BE2C (cell line): ENCODE data around the gene RAB27B.

Experiments
- DNase-seq: peaks from one replicate; pipeline ENCODE4 v3.0.0-alpha.2; 2020
- H3K27me3 ChIP-seq: fragments of 250-450 bp; sonication (Bioruptor Pico); 2 replicates; pipeline ENCODE4 v1.5.1; 2020; ENCODE audit warnings: mild to moderate bottlenecking
- H3K36me3 ChIP-seq: fragments of 250-450 bp; sonication (Bioruptor Pico); 2 replicates; pipeline ENCODE4 v1.5.1; 2020; ENCODE audit warnings: mild to moderate bottlenecking
- H3K4me1 ChIP-seq: fragments of 250-450 bp; sonication (Bioruptor Pico); 2 replicates; pipeline ENCODE4 v1.5.1; 2020
- H3K4me3 ChIP-seq: 2 replicates; pipeline ENCODE4 v1.5.1; 2011; ENCODE audit warnings: low read depth, low read length
- H3K9me3 ChIP-seq: fragments of 250-450 bp; sonication (Bioruptor Pico); 2 replicates; pipeline ENCODE4 v1.5.1; 2020
- TF ChIP-seq, protein P1 (sequence below): IDR thresholded peaks from 2 replicates; pipeline ENCODE4 v1.5.1; 2012; ENCODE audit warnings: mild to moderate bottlenecking, low read depth, low read length

RAB27B gene

DNA sequence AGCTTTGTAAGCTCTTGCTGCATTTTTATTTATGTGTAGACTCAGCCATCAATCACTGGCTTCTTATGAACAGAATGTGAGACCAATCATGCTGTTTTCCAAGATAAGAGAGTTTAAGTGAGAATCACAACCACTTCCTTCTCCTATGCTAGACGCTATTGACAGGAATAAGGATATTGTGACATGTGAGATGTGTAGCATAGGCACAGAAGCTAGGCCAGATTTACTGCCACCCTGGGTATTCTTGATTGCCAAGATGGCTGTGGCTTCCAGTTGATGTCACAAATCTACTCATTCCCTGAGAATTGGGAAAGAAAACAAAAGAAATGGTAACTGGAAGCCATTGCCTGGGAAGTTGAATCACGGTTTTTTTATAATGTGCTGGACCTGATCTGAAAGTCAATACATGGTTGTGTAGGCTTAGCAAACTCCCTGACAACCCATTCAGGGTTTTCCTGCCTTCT, 49.9 kb downstream of the RAB27B start:
- DNase-seq = no peak
- Histone ChIP-seq H3K9me3 (no peaks in the 10 kb centered on the region), H3K4me3 (no peak overlapping the region), H3K4me1 (peaks cover 11% of the 10 kb centered on the region), H3K36me3 (no peaks in the 10 kb centered on the region), H3K27me3 (no peaks in the 10 kb centered on the region)
- TF ChIP-seq, protein P1, sequence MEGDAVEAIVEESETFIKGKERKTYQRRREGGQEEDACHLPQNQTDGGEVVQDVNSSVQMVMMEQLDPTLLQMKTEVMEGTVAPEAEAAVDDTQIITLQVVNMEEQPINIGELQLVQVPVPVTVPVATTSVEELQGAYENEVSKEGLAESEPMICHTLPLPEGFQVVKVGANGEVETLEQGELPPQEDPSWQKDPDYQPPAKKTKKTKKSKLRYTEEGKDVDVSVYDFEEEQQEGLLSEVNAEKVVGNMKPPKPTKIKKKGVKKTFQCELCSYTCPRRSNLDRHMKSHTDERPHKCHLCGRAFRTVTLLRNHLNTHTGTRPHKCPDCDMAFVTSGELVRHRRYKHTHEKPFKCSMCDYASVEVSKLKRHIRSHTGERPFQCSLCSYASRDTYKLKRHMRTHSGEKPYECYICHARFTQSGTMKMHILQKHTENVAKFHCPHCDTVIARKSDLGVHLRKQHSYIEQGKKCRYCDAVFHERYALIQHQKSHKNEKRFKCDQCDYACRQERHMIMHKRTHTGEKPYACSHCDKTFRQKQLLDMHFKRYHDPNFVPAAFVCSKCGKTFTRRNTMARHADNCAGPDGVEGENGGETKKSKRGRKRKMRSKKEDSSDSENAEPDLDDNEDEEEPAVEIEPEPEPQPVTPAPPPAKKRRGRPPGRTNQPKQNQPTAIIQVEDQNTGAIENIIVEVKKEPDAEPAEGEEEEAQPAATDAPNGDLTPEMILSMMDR = no peak

DNA sequence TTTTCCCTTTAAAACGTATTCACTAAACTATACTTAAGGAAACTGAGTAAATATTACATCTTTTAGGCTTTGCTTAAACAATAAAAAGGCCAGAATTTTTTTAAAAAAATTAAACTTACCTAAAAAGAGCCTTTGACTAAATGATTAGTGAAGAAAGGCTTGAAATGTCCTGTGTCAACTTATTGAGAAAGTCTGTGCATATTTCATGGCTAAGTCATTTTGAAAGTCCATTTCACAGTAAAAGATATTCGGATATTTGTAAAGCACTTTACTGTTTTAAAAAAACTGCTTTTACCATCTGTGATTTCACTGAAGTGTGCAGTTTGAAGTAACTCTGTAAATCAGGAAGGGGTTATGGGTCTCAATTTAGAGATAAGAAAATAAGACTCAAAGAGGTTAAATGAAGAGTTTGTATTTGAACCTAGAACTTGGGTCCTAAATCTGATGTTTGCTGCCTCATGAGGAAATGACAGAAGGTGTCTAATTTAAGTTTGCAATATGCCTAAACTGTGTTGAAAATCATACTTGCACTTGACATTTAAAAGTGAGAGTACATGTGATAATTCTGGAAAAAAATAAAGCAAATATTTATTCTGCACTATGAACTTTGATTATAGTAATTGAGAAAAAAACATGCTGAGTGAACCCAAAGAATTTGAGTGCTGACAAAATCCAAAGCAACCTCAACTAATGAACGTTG, 50.5 kb downstream of the RAB27B start:
- Histone ChIP-seq H3K36me3 (no peaks in the 10 kb centered on the region), H3K27me3 (no peaks in the 10 kb centered on the region), H3K4me3 (no peak overlapping the region), H3K4me1 (peaks cover 11% of the 10 kb centered on the region), H3K9me3 (no peaks in the 10 kb centered on the region)
- TF ChIP-seq, protein P1 = no peak
- DNase-seq = no peak

DNA sequence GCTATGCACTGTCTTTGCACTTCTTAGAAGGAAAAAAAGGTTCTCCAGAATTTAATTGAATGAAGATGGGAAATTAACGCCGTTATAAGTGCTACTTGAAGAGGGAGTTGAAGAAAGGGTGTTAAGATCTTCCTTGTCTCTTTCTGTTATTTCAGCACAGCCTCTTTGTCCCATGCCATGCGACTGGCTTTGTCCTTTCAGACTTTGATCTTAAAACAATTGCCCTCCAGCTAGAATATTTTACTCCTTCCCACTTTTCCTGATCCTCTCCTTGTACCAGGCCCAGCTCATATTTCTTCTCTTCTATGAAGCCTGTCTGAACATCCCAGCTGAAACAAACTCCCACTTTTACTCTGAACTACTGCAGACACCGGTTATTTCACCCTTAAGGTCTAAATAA, 51.4 kb downstream of the RAB27B start:
- H3K27me3 ChIP-seq = no peaks in the 10 kb centered on the region

DNA sequence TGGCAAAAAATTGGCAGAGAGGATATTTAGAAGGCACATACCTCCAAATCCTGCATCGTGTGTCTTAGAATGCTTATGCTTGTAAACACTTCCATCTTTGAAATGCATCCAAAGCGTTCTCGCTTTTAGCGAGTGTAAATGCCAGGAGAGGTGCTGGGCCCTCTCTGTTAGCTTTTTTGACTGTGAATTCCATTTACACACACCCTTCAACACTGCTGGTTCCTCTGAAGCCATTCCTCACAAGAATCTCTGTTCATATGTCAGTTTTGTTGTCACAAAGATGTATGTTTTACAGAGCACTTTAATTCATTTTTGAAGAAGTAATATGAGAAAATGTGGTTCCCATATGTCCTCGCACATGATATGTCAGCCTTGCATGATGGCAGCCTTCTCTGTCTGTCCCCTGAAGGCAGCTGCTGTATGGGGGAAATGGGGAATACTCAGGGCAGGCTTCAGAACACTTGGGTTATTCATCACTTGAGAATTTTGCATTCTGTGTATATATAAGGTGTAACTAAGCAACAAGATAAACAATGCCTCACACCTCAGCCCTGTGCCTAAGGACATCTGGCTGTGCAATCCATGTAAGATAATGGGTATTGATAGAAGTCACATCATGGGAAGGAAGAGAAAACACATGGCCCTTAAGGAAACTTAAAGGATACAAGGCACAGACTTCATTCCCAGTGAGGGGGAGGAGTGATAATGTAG, 52.3 kb downstream of the RAB27B start:
- DNase-seq = no peak
- no peak overlapping the region for H3K4me3 ChIP-seq
- H3K4me1 ChIP-seq = peaks cover 11% of the 10 kb centered on the region
- H3K27me3 ChIP-seq = no peaks in the 10 kb centered on the region
- TF ChIP-seq, protein P1 = no peak
- H3K9me3 ChIP-seq = no peaks in the 10 kb centered on the region
- no peaks in the 10 kb centered on the region for H3K36me3 ChIP-seq

More for the DNA sequence above, 51.4 kb downstream of the RAB27B start:
- Histone ChIP-seq H3K36me3 (no peaks in the 10 kb centered on the region), H3K4me1 (peaks cover 11% of the 10 kb centered on the region), H3K9me3 (no peaks in the 10 kb centered on the region), H3K4me3 (no peak overlapping the region)
- TF ChIP-seq, protein P1 = no peak
- DNase-seq = no peak

DNA sequence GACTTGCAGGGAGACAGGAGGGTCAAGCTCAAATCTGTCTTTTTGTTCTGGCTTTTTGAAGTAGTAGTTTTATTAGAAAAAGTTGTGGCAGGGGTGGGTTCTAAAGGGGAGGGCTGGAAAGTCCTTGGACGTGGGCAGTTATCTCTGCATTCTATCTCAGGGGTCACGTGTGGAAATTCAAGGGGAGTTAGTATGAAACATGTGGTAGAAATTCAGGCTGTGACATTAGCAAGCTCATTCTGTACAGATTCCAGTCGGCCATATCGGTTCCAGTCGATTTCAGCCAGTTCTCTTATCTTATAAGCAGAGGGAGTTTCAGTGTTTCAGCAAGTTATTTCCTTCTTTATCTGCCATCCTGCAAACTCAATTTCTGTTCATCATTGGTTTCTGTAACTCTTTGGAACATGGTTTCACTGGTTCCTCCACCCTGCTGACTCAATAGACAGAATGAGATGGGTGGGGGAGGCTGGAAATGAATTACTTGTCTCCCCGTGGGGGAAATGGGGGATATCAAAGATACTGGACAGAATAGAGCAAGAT, 53.0 kb downstream of the RAB27B start:
- Histone ChIP-seq H3K4me1 (peaks cover 11% of the 10 kb centered on the region), H3K4me3 (0 out of 2 replicates have a peak overlapping the region, but pooled peaks have one; percentile 7), H3K27me3 (no peaks in the 10 kb centered on the region), H3K36me3 (no peaks in the 10 kb centered on the region), H3K9me3 (no peaks in the 10 kb centered on the region)
- TF ChIP-seq, protein P1 = no peak
- peak; percentile 16 for DNase-seq
